ENCODE data around the gene SSX5. TPM values are rescaled to one million over a fixed set of nuclear protein-coding genes. Genes with fewer than 3 reads are reported as not detected.
"Not testable (repeated sequence)": the region's sequence is repeated elsewhere in the genome, so short reads cannot be mapped to it uniquely, and the experiment has no call there.

The SSX5 gene
- total and polyA plus RNA-seq, 12 donors, result not detected

DNA sequence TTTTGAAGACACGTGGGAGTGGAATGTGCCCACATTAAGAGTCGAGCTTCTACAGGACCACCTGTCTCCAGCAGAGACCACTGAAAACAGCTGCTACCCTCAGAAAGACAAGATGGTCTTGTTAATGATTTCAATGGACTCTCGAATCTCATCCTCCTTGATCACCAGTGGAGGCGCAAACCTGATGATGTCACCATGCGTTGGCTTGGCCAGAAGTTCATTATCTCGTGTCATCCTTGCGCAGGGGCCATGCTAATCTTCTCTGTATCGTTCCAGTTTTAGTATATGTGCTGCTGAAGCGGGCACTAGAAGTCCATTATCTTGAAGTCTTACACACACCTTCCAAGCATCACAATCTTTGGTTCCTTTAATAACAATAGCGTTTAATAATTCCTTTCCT lies 42.8 kb downstream of the SSX5 start:
- Histone ChIP-seq H3K27ac (no peak overlapping the region), H3K36me3 (replicated peaks in 1 of 2) (no peaks in the 10 kb centered on the region), H3K4me1 (replicated peaks in 1 of 2) (no peaks in the 10 kb centered on the region), H3K27me3 (peaks cover 6% of the 10 kb centered on the region), H3K4me3 (no peak overlapping the region), H3K9me3 (replicated peaks in 1 of 3) (no peaks in the 10 kb centered on the region)
- 59 to 84% (median 79%) methylated on average over 8 to 10 of the region's 10 CpGs for WGBS, 4 donors
- no peak for DNase-seq
- TF ChIP-seq POLR2A (IDR thresholded peaks at IDR 0.05), result no peak
- TF ChIP-seq, protein P1, sequence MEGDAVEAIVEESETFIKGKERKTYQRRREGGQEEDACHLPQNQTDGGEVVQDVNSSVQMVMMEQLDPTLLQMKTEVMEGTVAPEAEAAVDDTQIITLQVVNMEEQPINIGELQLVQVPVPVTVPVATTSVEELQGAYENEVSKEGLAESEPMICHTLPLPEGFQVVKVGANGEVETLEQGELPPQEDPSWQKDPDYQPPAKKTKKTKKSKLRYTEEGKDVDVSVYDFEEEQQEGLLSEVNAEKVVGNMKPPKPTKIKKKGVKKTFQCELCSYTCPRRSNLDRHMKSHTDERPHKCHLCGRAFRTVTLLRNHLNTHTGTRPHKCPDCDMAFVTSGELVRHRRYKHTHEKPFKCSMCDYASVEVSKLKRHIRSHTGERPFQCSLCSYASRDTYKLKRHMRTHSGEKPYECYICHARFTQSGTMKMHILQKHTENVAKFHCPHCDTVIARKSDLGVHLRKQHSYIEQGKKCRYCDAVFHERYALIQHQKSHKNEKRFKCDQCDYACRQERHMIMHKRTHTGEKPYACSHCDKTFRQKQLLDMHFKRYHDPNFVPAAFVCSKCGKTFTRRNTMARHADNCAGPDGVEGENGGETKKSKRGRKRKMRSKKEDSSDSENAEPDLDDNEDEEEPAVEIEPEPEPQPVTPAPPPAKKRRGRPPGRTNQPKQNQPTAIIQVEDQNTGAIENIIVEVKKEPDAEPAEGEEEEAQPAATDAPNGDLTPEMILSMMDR (IDR thresholded peaks at IDR 0.05), result no peak
- intact Hi-C loops (cut with DNase I), result no loop called here

DNA sequence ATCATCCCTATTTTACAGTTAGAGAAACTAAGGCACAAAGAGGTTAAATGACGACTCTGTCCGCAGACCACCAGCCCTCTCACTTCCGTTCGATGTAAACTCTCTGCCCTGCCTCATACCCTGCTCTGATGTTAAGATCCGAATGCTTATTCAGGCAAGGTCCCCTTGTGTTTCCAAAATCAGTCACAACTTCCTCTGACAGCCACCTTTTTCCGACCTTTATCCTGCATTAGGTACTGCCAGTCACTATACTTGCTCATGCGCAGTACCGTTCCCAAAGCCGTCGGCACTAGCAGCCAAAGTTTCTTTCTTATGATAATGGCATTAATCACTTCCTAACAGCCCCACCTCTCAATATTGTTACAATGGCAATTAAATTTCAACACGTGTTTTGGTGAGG lies 53.9 kb downstream of the SSX5 start:
- H3K9me3 ChIP-seq (replicated peaks in 1 of 3); intact Hi-C loops (cut with DNase I); H3K4me1 ChIP-seq (replicated peaks in 1 of 2); DNase-seq; H3K27ac ChIP-seq; H3K36me3 ChIP-seq (replicated peaks in 1 of 2); H3K4me3 ChIP-seq: not testable (repeated sequence)
- 52 to 70% (median 61%) methylated on average over 11 of the region's 11 CpGs for WGBS, 4 donors
- H3K27me3 ChIP-seq, result peaks cover 18% of the 10 kb centered on the region

DNA sequence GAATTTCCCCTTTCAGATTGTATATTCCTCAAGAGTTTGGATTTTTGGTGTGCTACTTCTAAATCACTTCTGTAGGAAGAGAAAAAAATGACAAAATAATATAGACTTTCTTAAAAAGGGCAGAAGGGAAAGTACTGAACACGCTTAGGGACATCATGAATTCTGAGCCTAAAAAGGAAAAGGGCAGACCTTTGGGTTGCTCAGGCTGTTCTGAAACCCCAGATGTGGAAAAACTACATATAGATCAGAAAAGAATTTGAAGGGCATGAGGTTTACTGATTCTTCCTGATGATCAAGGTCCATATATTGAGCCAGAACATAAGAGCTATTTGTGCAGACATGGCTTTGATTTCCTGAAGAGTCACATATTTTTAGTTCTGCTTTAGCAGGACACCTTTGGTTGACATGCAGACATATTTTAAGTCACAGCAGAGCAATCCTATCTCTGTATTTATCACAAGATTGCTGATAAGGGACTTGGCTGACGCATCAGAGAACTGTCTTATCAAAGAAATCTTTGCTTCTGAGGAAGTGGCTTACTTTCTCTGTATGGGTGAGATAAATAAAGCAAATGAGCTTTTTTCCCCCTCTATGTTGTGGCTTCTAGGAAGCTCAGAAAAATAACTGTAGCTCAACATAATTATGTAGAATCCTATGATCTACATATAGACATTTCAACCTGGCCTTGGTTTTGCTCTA lies 54.6 kb downstream of the SSX5 start:
- DNase-seq; H3K27ac ChIP-seq; H3K9me3 ChIP-seq (replicated peaks in 1 of 3); H3K36me3 ChIP-seq (replicated peaks in 1 of 2); H3K4me1 ChIP-seq (replicated peaks in 1 of 2); intact Hi-C loops (cut with DNase I); H3K4me3 ChIP-seq: not testable (repeated sequence)
- H3K27me3 ChIP-seq, result peaks cover 13% of the 10 kb centered on the region
- WGBS, 4 donors, result 0% methylated on average over 1 of the region's 2 CpGs; no CpG with 5 or more reads in 3 of the 4 donors

DNA sequence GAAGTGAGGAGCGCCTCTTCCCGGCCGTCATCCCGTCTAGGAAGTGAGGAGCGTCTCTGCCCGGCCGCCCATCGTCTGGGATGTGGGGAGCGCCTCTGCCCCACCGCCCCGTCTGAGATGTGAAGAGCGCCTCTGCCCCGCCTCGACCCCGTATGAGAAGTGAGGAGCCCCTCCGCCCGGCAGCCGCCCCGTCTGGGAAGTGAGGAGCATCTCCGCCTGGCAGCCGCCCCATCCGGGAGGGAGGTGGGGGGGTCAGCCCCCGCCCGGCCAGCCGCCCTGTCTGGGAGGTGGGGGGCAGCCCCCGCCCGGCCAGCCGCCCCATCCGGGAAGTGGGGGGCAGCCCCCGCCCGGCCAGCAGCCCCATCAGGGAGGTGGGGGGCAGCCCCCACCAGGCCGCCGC lies 57.5 kb downstream of the SSX5 start:
- WGBS, 4 donors, result 93 to 98% methylated on average over 23 to 26 of the region's 33 CpGs; no CpG with 5 or more reads in 2 of the 4 donors
- H3K4me3 ChIP-seq; intact Hi-C loops (cut with DNase I); H3K9me3 ChIP-seq (replicated peaks in 1 of 3); DNase-seq; H3K4me1 ChIP-seq (replicated peaks in 1 of 2); H3K36me3 ChIP-seq (replicated peaks in 1 of 2); H3K27me3 ChIP-seq; H3K27ac ChIP-seq: not testable (repeated sequence)

Small RNAs within 50 kb of the gene (small RNA-seq; reads per million reads assigned to genes)
- gene AC245047.3 (0 reads per million in 2 donors), gene AC245047.7 (0 reads per million in 2 donors), gene RNA5SP503 (0 to 0.08 reads per million in 2 donors), gene RNU6-707P (0 reads per million in 2 donors)

Other genes with a start within 250 kb of the SSX5 start
- 1 to 10 TPM; 1.9 to 6.2 (median 3.4) TPM for gene ZNF182, start 192.8 kb downstream of the SSX5 start, total RNA-seq
- 1 to 10 TPM; 5.1 to 7.3 (median 6.5) TPM for gene ZNF182, start 192.8 kb downstream of the SSX5 start, polyA plus RNA-seq
- not detected for gene SPACA5, start 189.8 kb downstream of the SSX5 start, total RNA-seq
- gene SPACA5, start 189.8 kb downstream of the SSX5 start, polyA plus RNA-seq, result not detected
- gene ZNF630, start 125.2 kb downstream of the SSX5 start, total RNA-seq, result 1 to 10 TPM in 8 of 9 donors, under 1 TPM in 1; 0.74 to 5.5 (median 3.1) TPM
- gene ZNF630, start 125.2 kb downstream of the SSX5 start, polyA plus RNA-seq, result 1 to 10 TPM; 3.1 to 3.5 (median 3.1) TPM
- gene SPACA5B, start 66.2 kb downstream of the SSX5 start, total RNA-seq, result not detected
- not detected for gene SPACA5B, start 66.2 kb downstream of the SSX5 start, polyA plus RNA-seq
- under 1 TPM in 2 of 9 donors, not detected in 7; 0.23 to 0.29 TPM for gene SSX1, start 58.6 kb upstream of the SSX5 start, total RNA-seq
- not detected for gene SSX1, start 58.6 kb upstream of the SSX5 start, polyA plus RNA-seq
- gene SSX3, start 159.9 kb upstream of the SSX5 start, total RNA-seq, result not detected
- not detected for gene SSX3, start 159.9 kb upstream of the SSX5 start, polyA plus RNA-seq
- gene SSX4, start 186.7 kb upstream of the SSX5 start, total RNA-seq, result not detected
- gene SSX4, start 186.7 kb upstream of the SSX5 start, polyA plus RNA-seq, result not detected
- not detected for gene SSX4B, start 215.2 kb upstream of the SSX5 start, total RNA-seq
- not detected for gene SSX4B, start 215.2 kb upstream of the SSX5 start, polyA plus RNA-seq

All from adrenal gland (tissue), 12 donors.